Tibial nerve (tissue), 4 donors: Measurements from ENCODE around the gene CDKN2C.

Experiments
- CTCF ChIP-seq, 5 experiments: fragments of 200-600 bp in 3 of 5; fragments of 450-650 bp in 2 of 5; sonication (generic) in 3 of 5; IDR thresholded peaks; one replicate each; pipeline ENCODE4 v1.5.1; 2016 to 2019; ENCODE audit warnings: antibody characterized with exemption in 5 of 5, mild to moderate bottlenecking in 3 of 5, moderate library complexity in 2 of 5
- EP300 ChIP-seq, 2 donors: sonication (generic); formaldehyde crosslinking; IDR thresholded peaks; one replicate each; pipeline ENCODE4 v1.6.1; 2017; ENCODE audit warnings: antibody characterized with exemption in 2 of 2, mild to moderate bottlenecking in 1 of 2

DNA sequence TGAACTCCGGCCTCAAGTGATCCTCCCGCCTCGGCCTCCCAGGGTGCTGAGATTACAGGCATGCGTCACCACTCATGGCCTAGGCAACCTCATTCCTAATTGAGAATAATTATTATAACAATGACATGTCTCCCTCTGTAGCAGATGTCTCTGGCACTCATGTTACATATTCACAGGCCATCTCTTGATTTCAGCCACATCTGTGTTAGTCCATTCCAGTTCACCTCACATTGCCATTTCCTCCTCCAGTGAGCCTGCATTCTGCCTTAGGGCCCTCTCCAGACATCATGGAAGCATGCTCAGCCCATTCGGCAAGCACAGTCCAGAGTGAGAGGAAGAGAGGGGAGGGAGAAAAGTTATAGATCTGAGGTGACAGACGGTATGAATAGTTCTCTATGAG is 32.5 kb downstream of the CDKN2C start:
- TF ChIP-seq CTCF (IDR thresholded peaks at IDR 0.05) (no peak), EP300 (IDR thresholded peaks at IDR 0.05) (no peak)
